Trophoblast cell (in vitro differentiated cells and primary cell): Measurements from ENCODE around the gene ZPBP2.

ENCODE experiments used
- DNase-seq, 2 donors: peaks; one replicate each; pipeline ENCODE4 v3.0.0-alpha.2; 2016
- H2AFZ ChIP-seq: 2 replicates; pipeline ENCODE4 v1.6.1; 2013; ENCODE audit warnings: low read length, moderate library complexity, mild to moderate bottlenecking; ENCODE audit not compliant: insufficient read depth, poor library complexity
- H2AK5ac ChIP-seq: 2 replicates; pipeline ENCODE4 v1.6.1; 2013; ENCODE audit warnings: mild to moderate bottlenecking, low read length
- H2BK120ac ChIP-seq: 2 replicates; pipeline ENCODE4 v1.6.1; 2013; ENCODE audit warnings: low read length, mild to moderate bottlenecking, moderate library complexity; ENCODE audit not compliant: insufficient read depth, poor library complexity
- H2BK12ac ChIP-seq: 2 replicates; pipeline ENCODE4 v1.6.1; 2013; ENCODE audit warnings: mild to moderate bottlenecking, low read length, moderate library complexity
- H2BK5ac ChIP-seq: 2 replicates; pipeline ENCODE4 v1.6.1; 2013; ENCODE audit warnings: low read length, low read depth, moderate library complexity, mild to moderate bottlenecking; ENCODE audit not compliant: poor library complexity
- H3K14ac ChIP-seq: 2 replicates; pipeline ENCODE4 v1.6.1; 2013; ENCODE audit warnings: mild to moderate bottlenecking, low read length
- H3K18ac ChIP-seq: 2 replicates; pipeline ENCODE4 v1.6.1; 2013; ENCODE audit warnings: mild to moderate bottlenecking, low read length
- H3K23ac ChIP-seq: 2 replicates; pipeline ENCODE4 v1.6.1; 2013; ENCODE audit warnings: low read length
- H3K27ac ChIP-seq: 2 replicates; pipeline ENCODE4 v1.5.1; 2013; ENCODE audit warnings: low read depth, mild to moderate bottlenecking, inconsistent platforms, low read length, moderate library complexity
- H3K27me3 ChIP-seq: 2 replicates; pipeline ENCODE4 v1.6.1; 2013; ENCODE audit warnings: inconsistent platforms, mild to moderate bottlenecking, low read length, moderate library complexity; ENCODE audit not compliant: insufficient read depth
- H3K36me3 ChIP-seq, 2 experiments: 1 replicate in 1 of 2; 2 replicates in 1 of 2; pipeline ENCODE4 v1.6.1; 2013; ENCODE audit warnings: low read length in 2 of 2, mild to moderate bottlenecking in 2 of 2, moderate library complexity in 1 of 2; ENCODE audit not compliant: insufficient read depth in 2 of 2, control insufficient read depth in 1 of 2
- H3K4ac ChIP-seq: 2 replicates; pipeline ENCODE4 v1.6.1; 2013; ENCODE audit warnings: low read depth, mild to moderate bottlenecking, low read length, moderate library complexity
- H3K4me1 ChIP-seq, 2 experiments: 1 replicate in 1 of 2; 2 replicates in 1 of 2; pipeline ENCODE4 v1.6.1; 2013; ENCODE audit warnings: low read length in 2 of 2, mild to moderate bottlenecking in 2 of 2, moderate library complexity in 1 of 2; ENCODE audit not compliant: insufficient read depth in 2 of 2, control insufficient read depth in 1 of 2
- H3K4me2 ChIP-seq: 2 replicates; pipeline ENCODE4 v1.6.1; 2013; ENCODE audit warnings: inconsistent platforms, mild to moderate bottlenecking, low read length, moderate library complexity
- H3K4me3 ChIP-seq: 2 replicates; pipeline ENCODE4 v1.5.1; 2013; ENCODE audit warnings: mild to moderate bottlenecking, low read depth, low read length, inconsistent platforms
- H3K79me1 ChIP-seq: one replicate; pipeline ENCODE4 v1.6.1; 2013; ENCODE audit warnings: low read length
- H3K79me2 ChIP-seq: 2 replicates; pipeline ENCODE4 v1.6.1; 2013; ENCODE audit warnings: low read length, mild to moderate bottlenecking; ENCODE audit not compliant: control insufficient read depth, insufficient read depth, poor library complexity
- H3K9ac ChIP-seq: 2 replicates; pipeline ENCODE4 v1.6.1; 2013; ENCODE audit warnings: mild to moderate bottlenecking, low read length
- H3K9me3 ChIP-seq: 2 replicates; pipeline ENCODE4 v1.6.1; 2013; ENCODE audit warnings: low read depth, mild to moderate bottlenecking, control low read depth, inconsistent platforms, low read length; ENCODE audit not compliant: insufficient read depth
- H4K12ac ChIP-seq: 2 replicates; pipeline ENCODE4 v1.6.1; 2013; ENCODE audit warnings: low read depth, mild to moderate bottlenecking, low read length, moderate library complexity
- H4K8ac ChIP-seq: 2 replicates; pipeline ENCODE4 v1.6.1; 2013; ENCODE audit warnings: low read depth, mild to moderate bottlenecking, low read length, moderate library complexity
- H4K91ac ChIP-seq: one replicate; pipeline ENCODE4 v1.6.1; 2013; ENCODE audit warnings: low read depth, mild to moderate bottlenecking, low read length, moderate library complexity
- WGBS: extraction: QIAGEN DNeasy Blood & Tissue Kit; methylation state at CpG from one replicate; pipeline ENCODE4 v1.1.7; 2013; ENCODE audit warnings: missing lambda C conversion rate; ENCODE audit not compliant: insufficient read length, insufficient coverage; ENCODE audit errors: extremely low coverage; 5-methylcytosine and 5-hydroxymethylcytosine counted together

ZPBP2 gene

DNA sequence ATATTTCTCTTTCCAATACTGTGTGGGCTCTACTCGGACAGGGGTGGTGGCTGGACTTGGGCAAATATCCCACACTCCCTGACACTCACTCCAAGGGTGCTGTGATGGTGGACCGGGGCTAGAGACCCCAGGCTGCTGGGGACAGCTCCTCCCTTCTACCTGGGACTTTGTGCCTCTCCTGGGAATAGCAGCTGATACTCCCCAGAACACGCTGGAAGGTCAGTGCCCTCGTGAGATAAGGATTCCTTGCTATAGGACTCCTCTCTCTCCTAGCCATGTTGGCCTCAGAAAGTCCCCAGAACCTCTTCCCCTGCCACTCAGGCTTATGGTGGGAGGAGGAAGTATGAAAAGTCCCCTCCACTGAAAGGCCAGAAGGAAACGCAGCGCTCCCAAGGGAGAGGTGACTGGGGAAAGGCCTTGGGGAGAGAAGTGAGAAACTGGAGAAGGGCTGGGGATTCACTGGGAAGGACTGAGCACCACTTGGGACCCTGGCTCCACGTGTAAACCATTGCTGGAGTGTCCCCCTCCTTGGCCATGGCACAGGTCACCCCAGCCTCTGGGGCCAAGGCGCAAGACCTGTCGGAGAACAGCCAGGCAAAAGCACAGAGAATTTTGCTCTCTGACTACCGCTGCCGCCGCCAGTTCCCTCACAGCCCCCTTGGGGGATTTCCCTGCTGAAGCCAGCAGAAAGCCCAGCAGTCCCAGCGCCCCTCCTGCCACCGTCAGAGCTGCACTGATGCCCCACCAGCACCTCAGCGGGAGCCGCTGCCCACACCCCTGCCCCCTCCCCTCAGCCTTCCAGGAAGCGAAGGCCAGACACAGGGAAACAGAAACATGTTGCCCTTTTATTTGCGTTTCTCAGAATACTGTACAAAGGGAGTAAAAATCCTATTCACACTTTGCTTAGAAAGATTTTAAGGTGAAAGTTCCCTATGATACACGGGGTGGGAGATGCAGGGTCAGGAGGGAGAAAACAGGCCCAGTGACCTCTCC is 52.5 kb downstream of the ZPBP2 start:
- Histone ChIP-seq H2BK12ac (no peak overlapping the region), H3K18ac (no peak overlapping the region), H2BK5ac (no peak overlapping the region), H3K4me1 (peaks cover 14 to 15% of the 10 kb centered on the region in 2 experiments), H2BK120ac (no peak overlapping the region), H4K91ac (no peak overlapping the region), H4K8ac (no peak overlapping the region), H3K9me3 (no peaks in the 10 kb centered on the region), H2AK5ac (no peak overlapping the region), H3K4me3 (no peak overlapping the region), H3K14ac (no peak overlapping the region), H3K79me2 (no peaks in the 10 kb centered on the region), H3K4ac (no peak overlapping the region), H3K4me2 (no peak overlapping the region), H3K79me1 (no peaks in the 10 kb centered on the region), H3K9ac (no peak overlapping the region), H3K36me3 (peaks cover 42 to 43% of the 10 kb centered on the region in 2 experiments), H4K12ac (no peak overlapping the region), H2AFZ (no peak overlapping the region), H3K27ac (no peak overlapping the region), H3K23ac (no peak overlapping the region), H3K27me3 (no peaks in the 10 kb centered on the region)
- no peak for DNase-seq
- WGBS, result no CpG with 5 or more reads among the region's 19 CpGs

DNA sequence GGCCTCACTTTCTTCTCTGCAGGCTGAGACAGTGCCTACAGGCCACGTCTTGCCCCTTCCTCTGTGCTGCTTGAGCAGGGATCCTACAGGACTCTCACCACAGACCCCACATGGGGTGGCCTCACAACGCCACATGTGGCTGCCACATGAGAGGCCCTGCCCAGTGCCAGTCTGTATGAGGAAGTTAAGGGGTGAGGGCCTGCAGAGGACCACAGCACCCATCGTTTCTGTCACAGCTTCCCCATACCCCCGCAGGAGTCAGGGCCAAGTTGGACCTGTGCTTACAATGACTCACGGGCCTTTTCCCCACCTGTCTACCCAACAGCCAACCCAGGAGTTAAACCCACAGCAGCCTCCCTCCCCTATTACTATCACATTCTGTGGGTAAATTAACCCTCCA is 53.3 kb downstream of the ZPBP2 start:
- Histone ChIP-seq H2AK5ac (no peak overlapping the region), H3K4ac (no peak overlapping the region), H3K4me1 (peaks cover 16% of the 10 kb centered on the region in 2 experiments), H3K79me1 (no peaks in the 10 kb centered on the region), H3K9me3 (no peaks in the 10 kb centered on the region), H4K91ac (no peak overlapping the region), H3K27ac (no peak overlapping the region), H3K14ac (no peak overlapping the region), H2BK12ac (no peak overlapping the region), H4K8ac (no peak overlapping the region), H3K36me3 (peaks cover 42 to 43% of the 10 kb centered on the region in 2 experiments), H3K4me3 (no peak overlapping the region), H2BK120ac (no peak overlapping the region), H3K23ac (no peak overlapping the region), H2BK5ac (no peak overlapping the region), H3K79me2 (no peaks in the 10 kb centered on the region), H4K12ac (no peak overlapping the region), H3K4me2 (no peak overlapping the region), H3K27me3 (no peaks in the 10 kb centered on the region), H2AFZ (no peak overlapping the region), H3K9ac (no peak overlapping the region), H3K18ac (no peak overlapping the region)
- WGBS, result no CpG with 5 or more reads among the region's 5 CpGs
- no peak for DNase-seq

DNA sequence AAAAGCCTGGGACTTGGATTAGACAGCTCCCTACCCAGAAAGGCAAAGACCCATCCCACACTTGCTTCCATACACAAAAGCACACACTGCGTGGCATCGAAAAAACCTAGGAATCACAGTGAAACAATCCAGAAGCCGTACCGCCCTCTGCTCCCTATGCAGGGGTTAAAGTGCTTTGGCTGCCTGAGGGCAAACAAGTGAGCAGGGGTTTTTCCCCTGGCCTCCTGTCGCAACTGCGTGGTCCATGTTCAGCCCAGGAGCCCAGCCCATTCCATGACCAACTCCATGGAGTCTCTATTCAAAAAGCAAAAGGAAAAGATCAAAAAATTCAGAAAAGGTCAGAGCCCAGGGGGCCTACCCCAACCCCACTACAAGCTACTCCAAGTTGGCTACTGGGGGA is 54.0 kb downstream of the ZPBP2 start:
- no peak overlapping the region for H3K9ac ChIP-seq
- H2BK120ac ChIP-seq, result no peak overlapping the region
- peaks cover 42 to 43% of the 10 kb centered on the region in 2 experiments for H3K36me3 ChIP-seq
- no peak overlapping the region for H3K23ac ChIP-seq
- no peak overlapping the region for H4K8ac ChIP-seq
- no peak overlapping the region for H3K4ac ChIP-seq
- H2AFZ ChIP-seq, result no peak overlapping the region
- H3K18ac ChIP-seq, result no peak overlapping the region
- no peak overlapping the region for H4K12ac ChIP-seq
- no peak overlapping the region for H2BK12ac ChIP-seq
- H2AK5ac ChIP-seq, result no peak overlapping the region
- no peak overlapping the region for H2BK5ac ChIP-seq
- no peaks in the 10 kb centered on the region for H3K27me3 ChIP-seq
- peaks cover under 1% of the 10 kb centered on the region for H3K79me2 ChIP-seq
- H3K4me1 ChIP-seq, result peaks cover 21% of the 10 kb centered on the region in 2 experiments
- WGBS, result no CpG with 5 or more reads among the region's 6 CpGs
- H3K79me1 ChIP-seq, result peaks cover under 1% of the 10 kb centered on the region
- H3K14ac ChIP-seq, result no peak overlapping the region
- H3K9me3 ChIP-seq, result no peaks in the 10 kb centered on the region
- no peak for DNase-seq
- H3K4me2 ChIP-seq, result no peak overlapping the region
- no peak overlapping the region for H4K91ac ChIP-seq
- H3K27ac ChIP-seq, result no peak overlapping the region
- no peak overlapping the region for H3K4me3 ChIP-seq

DNA sequence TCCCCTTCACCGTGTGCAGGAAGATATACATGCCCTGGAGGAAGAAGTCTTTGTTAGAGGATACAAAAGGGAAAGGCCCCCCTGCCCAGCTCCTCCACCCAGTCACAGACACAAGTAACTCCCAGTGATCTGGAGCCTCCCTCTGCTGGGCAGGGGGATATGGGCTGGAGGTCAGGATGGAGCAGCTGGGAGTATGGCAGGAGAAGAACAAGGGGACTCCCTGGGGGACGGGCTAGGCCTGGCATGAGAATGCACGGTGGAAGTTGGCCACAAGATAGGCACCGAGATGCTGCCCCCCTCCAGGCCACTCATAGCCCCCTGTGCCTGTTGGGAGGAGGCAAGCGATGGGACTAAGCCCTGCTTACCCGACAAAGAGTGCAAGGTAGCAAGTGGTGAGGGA is 55.2 kb downstream of the ZPBP2 start:
- Histone ChIP-seq H3K4me3 (no peak overlapping the region), H3K23ac (no peak overlapping the region), H4K91ac (no peak overlapping the region), H4K12ac (no peak overlapping the region), H3K27ac (no peak overlapping the region), H2BK12ac (no peak overlapping the region), H3K27me3 (no peaks in the 10 kb centered on the region), H3K4me2 (no peak overlapping the region), H3K4ac (no peak overlapping the region), H3K9ac (no peak overlapping the region), H3K18ac (no peak overlapping the region), H2BK120ac (no peak overlapping the region), H3K4me1 (peaks cover 25% of the 10 kb centered on the region in 2 experiments), H3K9me3 (peaks cover 2% of the 10 kb centered on the region), H3K79me1 (peaks cover 8% of the 10 kb centered on the region), H2AFZ (no peak overlapping the region), H4K8ac (no peak overlapping the region), H2BK5ac (no peak overlapping the region), H3K79me2 (peaks cover 7% of the 10 kb centered on the region), H2AK5ac (no peak overlapping the region), H3K14ac (no peak overlapping the region), H3K36me3 (peaks cover 39 to 42% of the 10 kb centered on the region in 2 experiments)
- no CpG with 5 or more reads among the region's 6 CpGs for WGBS
- no peak for DNase-seq
